Right cardiac atrium (tissue), 5 donors: Measurements from ENCODE around the gene CAMTA1. TPM values are rescaled to one million over a fixed set of nuclear protein-coding genes. Genes with fewer than 3 reads are reported as not detected.
A peak's percentile ranks its signal among the peaks of the same experiment; 100 is the strongest.
"Not testable (repeated sequence)": the region's sequence is repeated elsewhere in the genome, so short reads cannot be mapped to it uniquely, and the experiment has no call there.

Source experiments
- ATAC-seq, 2 donors: fragments of 200-7000 bp; cut with Tn5 transposase; one replicate each; pipeline versions ENCODE4 v1.8.0 to v1.9.1; 2020; ENCODE audit warnings: moderate library complexity in 2 of 2, mild to moderate bottlenecking in 1 of 2
- DNase-seq, 3 donors: peaks; one replicate each; pipeline ENCODE4 v3.0.0-alpha.2; 2020
- H3K27ac ChIP-seq: one replicate; pipeline ENCODE4 v1.5.1; 2013; ENCODE audit warnings: mild to moderate bottlenecking, low read length, control low read depth, moderate library complexity
- H3K27me3 ChIP-seq: one replicate; pipeline ENCODE4 v1.6.1; 2013; ENCODE audit not compliant: control insufficient read depth, insufficient read depth
- H3K4me1 ChIP-seq: one replicate; pipeline ENCODE4 v1.6.1; 2013; ENCODE audit warnings: low read length; ENCODE audit not compliant: control insufficient read depth, insufficient read depth
- H3K4me3 ChIP-seq: one replicate; pipeline ENCODE4 v1.5.1; 2013; ENCODE audit warnings: low read length, control low read depth
- H3K9me3 ChIP-seq: one replicate; pipeline ENCODE4 v1.6.1; 2013; ENCODE audit warnings: low read length; ENCODE audit not compliant: control insufficient read depth
- WGBS: extraction: QIAGEN DNeasy Blood & Tissue Kit; methylation state at CpG from one replicate; pipeline ENCODE4 v1.1.7; 2013; 5-methylcytosine and 5-hydroxymethylcytosine counted together
- intact Hi-C, 4 donors: fragments of 100-400 bp; cut with DNase I; formaldehyde crosslinking; loops; one replicate each; pipeline versions ENCODE4 v1.11.0 to v1.14.0; 2022 to 2023
- polyA plus RNA-seq: library from polyadenylated mRNA; stranded (reverse); fragments of 200-250 nt; gene quantifications from one replicate; pipeline ENCODE4 v1.2.3, GENCODE V29; 2013
- total RNA-seq, 4 donors: library from RNA; stranded (reverse); fragmentation: NEBNext Ultra II Directional; extraction: Animal tissue kit (Norgen Biotek cat#: 25700); gene quantifications; one replicate each; pipeline ENCODE4 v1.2.1, GENCODE V29; 2021
- donor health status: healthy with polysubstance abuse.
- donor health status: DM: no; HTN: yes; CAD: no.
- donor health status: DM: no; HTN: no; CAD: no.
- donor health status: DM: no; HTN: yes; CAD: no; lungs with severe emphysema.
- donor health status: DM: yes; HTN: yes; CAD: no.

CAMTA1 gene
- total and polyA plus RNA-seq, 5 donors: 155 to 334 (median 164) TPM

- Histone ChIP-seq H3K27me3 (no peaks in the 10 kb centered on the region), H3K4me3 (no peak overlapping the region), H3K9me3 (no peaks in the 10 kb centered on the region), H3K4me1 (no peaks in the 10 kb centered on the region), H3K27ac (no peak overlapping the region)
- no peak for DNase-seq
- intact Hi-C loops: no loop called here
- WGBS: 82% methylated on average over 10 of the region's 10 CpGs
- ATAC-seq: no peak
These were observed 624.9 kb downstream of the CAMTA1 start for GRCh38 chr1:7410156-7410555.

DNA sequence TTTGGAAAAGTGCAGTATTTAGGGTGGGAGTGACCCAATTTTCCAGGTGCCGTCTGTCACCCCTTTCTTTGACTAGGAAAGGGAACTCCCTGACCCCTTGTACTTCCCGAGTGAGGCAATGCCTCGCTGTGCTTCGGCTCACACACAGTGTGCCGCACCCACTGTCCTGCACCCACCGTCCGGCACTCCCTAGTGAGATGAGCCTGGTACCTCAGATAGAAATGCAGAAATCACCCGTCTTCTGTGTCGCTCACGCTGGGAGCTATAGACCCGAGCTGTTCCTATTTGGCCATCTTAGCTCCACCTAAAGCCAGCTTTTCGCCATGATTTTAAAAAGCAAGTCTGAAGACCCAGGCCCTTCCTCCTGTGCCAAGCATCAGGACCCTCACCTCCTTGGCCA lies 632.4 kb downstream of the CAMTA1 start:
- 79% methylated on average over 12 of the region's 12 CpGs for WGBS
- ATAC-seq, H3K4me3 ChIP-seq, DNase-seq, H3K9me3 ChIP-seq, intact Hi-C loops, H3K27ac ChIP-seq, H3K27me3 ChIP-seq, H3K4me1 ChIP-seq: not testable (repeated sequence)

- ATAC-seq: no peak
- intact Hi-C loops: no loop called here
- H3K27ac ChIP-seq: no peak overlapping the region
- DNase-seq: no peak
- WGBS: 76% methylated on average over 11 of the region's 11 CpGs
- H3K4me1 ChIP-seq: no peaks in the 10 kb centered on the region
- H3K4me3 ChIP-seq: no peak overlapping the region
- H3K27me3 ChIP-seq: no peaks in the 10 kb centered on the region
- H3K9me3 ChIP-seq: no peaks in the 10 kb centered on the region
These were observed 633.3 kb downstream of the CAMTA1 start for GRCh38 chr1:7418442-7419080.

- H3K9me3 ChIP-seq: no peaks in the 10 kb centered on the region
- H3K4me1 ChIP-seq: no peaks in the 10 kb centered on the region
- no peak overlapping the region for H3K27ac ChIP-seq
- no peak overlapping the region for H3K4me3 ChIP-seq
- DNase-seq (no peak), ATAC-seq (no peak)
- H3K27me3 ChIP-seq: no peaks in the 10 kb centered on the region
- WGBS: 81% methylated on average over 9 of the region's 9 CpGs
- intact Hi-C loops: no loop called here
These were observed 634.8 kb downstream of the CAMTA1 start for GRCh38 chr1:7420098-7420445.

DNA sequence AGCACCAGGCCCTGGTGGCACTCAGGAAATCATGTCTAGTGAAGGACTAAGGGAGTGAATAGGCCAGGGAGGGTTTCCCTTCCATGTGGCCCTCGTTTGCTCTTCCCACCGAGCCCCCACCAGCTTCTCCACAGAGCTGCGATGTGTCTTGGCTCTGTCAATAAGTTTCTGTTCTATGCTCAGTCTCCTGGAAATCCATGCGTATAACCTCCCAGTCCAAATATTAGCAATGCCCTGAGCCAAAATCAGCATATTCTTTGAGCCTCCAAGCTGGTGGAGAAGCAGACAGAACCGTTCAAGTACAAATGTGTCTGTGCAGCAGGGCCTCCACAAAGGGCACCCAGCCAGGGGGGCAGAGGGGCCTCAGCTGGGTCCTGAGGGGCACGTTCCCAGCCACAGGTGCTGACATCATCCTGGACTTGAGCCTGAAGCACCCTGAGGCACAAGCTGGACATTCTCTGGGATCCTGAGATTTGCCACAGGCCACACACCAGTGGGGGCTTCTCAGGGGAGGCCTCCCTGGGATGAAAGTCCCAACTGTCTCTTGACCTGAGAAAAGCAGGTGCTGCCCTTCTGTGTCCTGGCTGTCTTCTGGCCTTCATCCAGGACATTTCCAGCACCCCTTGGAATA lies 635.3 kb downstream of the CAMTA1 start:
- no peaks in the 10 kb centered on the region for H3K4me1 ChIP-seq
- intact Hi-C loops: no loop called here
- H3K27me3 ChIP-seq: no peaks in the 10 kb centered on the region
- 59% methylated on average over 6 of the region's 6 CpGs for WGBS
- ATAC-seq: no peak
- no peaks in the 10 kb centered on the region for H3K9me3 ChIP-seq
- no peak overlapping the region for H3K27ac ChIP-seq
- H3K4me3 ChIP-seq: no peak overlapping the region
- no peak for DNase-seq

DNA sequence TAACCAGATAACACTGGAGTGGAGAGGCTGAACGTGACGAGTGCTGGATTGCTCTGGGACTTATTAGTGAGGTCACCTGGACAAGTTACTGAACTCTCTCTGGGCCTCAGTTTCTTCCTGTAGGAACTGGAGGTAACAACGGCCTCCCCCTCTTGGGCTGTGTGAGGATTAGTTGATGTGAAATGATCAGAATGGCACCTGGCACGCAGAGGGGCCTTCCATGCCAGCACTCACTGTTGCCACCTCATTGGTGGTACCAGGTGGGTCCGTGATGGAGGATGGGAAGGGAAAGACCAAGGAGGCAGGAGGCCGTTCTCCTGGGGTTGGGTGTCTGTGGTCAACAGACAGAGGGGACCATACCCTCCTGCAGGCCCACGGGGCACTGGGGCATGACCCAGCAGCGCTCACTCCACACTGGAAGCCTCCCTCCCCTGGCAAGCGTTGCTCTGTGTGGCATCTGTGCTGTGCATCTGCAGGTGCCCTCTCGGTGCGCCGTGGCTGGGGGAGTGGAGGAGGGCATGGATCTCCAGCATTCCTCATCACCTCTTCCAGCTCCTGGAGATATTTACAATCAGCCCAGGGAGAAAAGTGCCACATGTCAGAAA lies 636.3 kb downstream of the CAMTA1 start:
- H3K27me3 ChIP-seq: no peaks in the 10 kb centered on the region
- ATAC-seq: no peak
- intact Hi-C loops: no loop called here

DNA sequence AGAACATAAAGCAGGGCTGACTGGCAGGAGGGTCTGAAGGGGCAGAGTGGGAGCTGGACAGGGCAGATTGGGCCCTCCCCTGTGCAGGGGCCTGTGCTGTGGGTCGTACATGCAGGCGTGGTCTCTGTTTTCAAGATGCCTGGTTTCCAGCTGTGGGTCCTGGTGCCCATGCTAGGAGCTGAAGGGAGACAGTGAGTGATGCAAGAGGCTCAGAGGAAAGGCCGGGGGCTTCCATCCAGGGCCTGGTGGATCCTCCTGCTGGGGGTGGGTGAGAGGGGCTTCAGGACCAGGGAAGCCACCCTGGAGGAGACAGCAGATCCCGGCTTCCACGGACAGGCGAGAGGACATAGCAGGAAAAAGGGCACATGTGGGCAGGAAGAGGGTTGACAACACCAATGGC lies 636.8 kb downstream of the CAMTA1 start:
- WGBS: 95% methylated on average over 6 of the region's 6 CpGs
- intact Hi-C loops: no loop called here
- Histone ChIP-seq H3K27me3 (no peaks in the 10 kb centered on the region), H3K9me3 (no peaks in the 10 kb centered on the region), H3K4me1 (no peaks in the 10 kb centered on the region), H3K4me3 (no peak overlapping the region), H3K27ac (no peak overlapping the region)
- DNase-seq: no peak
- no peak for ATAC-seq

More for the DNA sequence above, 636.3 kb downstream of the CAMTA1 start:
- DNase-seq: no peak
- no peaks in the 10 kb centered on the region for H3K4me1 ChIP-seq
- 84% methylated on average over 12 of the region's 12 CpGs for WGBS
- no peak overlapping the region for H3K4me3 ChIP-seq
- no peaks in the 10 kb centered on the region for H3K9me3 ChIP-seq
- H3K27ac ChIP-seq: no peak overlapping the region

DNA sequence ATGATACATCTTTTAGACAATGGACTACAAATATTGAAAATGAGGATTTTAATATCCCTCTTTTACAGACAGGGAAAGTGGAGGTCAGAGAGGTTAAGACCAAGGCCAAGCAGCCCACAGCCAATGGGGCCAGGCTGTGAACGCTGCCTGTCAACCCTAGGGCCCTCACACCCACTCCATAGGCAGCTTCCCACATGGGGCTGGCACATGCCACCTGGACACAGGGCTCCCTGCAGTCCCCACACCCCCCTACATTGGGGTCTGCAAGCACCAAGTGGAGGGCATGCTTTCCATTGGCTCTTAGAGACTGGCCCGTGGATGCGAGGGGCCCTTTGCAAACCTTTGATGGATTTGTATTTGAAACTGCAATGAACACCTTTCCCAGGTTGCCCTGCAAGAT lies 637.3 kb downstream of the CAMTA1 start:
- Histone ChIP-seq H3K4me1 (no peaks in the 10 kb centered on the region), H3K4me3 (no peak overlapping the region), H3K27ac (no peak overlapping the region), H3K9me3 (no peaks in the 10 kb centered on the region), H3K27me3 (no peaks in the 10 kb centered on the region)
- no peak for DNase-seq
- ATAC-seq: no peak
- WGBS: 98% methylated on average over 3 of the region's 3 CpGs
- intact Hi-C loops: no loop called here

DNA sequence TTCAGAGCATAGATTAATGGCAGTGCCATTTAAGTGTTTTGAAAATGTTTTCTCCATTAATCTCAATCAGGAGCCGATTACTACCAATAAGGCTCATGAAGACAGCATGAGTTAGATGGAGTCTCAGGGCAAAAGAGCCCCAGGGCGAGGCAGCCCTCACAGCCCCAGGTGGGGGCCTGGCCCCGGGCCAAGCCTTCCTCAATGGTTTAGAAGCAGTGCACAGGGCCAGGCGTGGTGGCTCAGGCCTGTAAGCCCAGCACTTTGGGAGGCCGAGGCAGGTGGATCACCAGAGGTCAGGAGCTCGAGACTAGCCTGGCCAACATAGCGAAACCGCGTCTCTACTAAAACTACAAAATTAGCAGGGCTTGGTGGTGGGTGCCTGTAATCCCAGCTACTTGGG lies 637.7 kb downstream of the CAMTA1 start:
- H3K4me3 ChIP-seq: no peak overlapping the region
- no peak for DNase-seq
- ATAC-seq: no peak
- 86% methylated on average over 9 of the region's 9 CpGs for WGBS
- H3K9me3 ChIP-seq: no peaks in the 10 kb centered on the region
- H3K27ac ChIP-seq: no peak overlapping the region
- H3K27me3 ChIP-seq: no peaks in the 10 kb centered on the region
- intact Hi-C loops: no loop called here
- H3K4me1 ChIP-seq: no peaks in the 10 kb centered on the region

DNA sequence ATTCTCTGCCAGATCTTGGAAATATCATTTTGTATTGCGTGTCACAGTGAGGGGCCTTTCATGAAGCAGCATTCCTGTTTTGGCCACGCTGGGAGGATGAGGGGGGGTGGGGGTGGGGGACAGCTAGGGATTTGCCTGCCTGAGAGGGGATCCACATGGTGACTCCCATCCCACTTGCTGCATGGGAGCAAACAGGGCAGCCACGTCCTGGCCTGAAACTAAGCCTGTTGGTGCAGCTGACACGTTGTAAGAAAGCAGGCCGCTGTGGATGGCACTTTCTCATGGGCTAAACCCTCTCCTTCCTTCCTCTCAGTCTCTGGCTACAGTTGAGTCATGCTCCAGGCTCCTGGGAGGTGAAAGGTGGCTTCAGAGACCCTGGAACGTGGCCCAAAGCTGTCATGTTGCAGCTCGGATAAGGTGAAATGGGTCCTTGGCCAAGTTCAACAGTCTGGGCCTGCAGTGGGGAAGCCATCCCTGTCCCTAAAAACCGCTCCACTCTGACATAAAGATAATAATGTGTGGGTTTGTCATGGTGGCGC lies 639.2 kb downstream of the CAMTA1 start:
- no peaks in the 10 kb centered on the region for H3K9me3 ChIP-seq
- intact Hi-C loops: no loop called here
- no peaks in the 10 kb centered on the region for H3K27me3 ChIP-seq
- no peak overlapping the region for H3K27ac ChIP-seq
- no peak for DNase-seq
- 62% methylated on average over 9 of the region's 9 CpGs for WGBS
- no peaks in the 10 kb centered on the region for H3K4me1 ChIP-seq
- ATAC-seq: peak in 1 of 2 donors; percentile 64
- no peak overlapping the region for H3K4me3 ChIP-seq

- Histone ChIP-seq H3K4me3 (no peak overlapping the region), H3K27ac (no peak overlapping the region), H3K4me1 (no peaks in the 10 kb centered on the region), H3K27me3 (no peaks in the 10 kb centered on the region), H3K9me3 (no peaks in the 10 kb centered on the region)
- intact Hi-C loops: no loop called here
- 95% methylated on average over 6 of the region's 6 CpGs for WGBS
- DNase-seq (no peak), ATAC-seq (no peak)
These were observed 640.0 kb downstream of the CAMTA1 start for GRCh38 chr1:7425229-7425628.
